CD4-positive, alpha-beta memory T cell (primary cell): ENCODE data around the gene CD63. TPM values are rescaled to one million over a fixed set of nuclear protein-coding genes. Genes with fewer than 3 reads are reported as not detected.

Source experiments
- CTCF ChIA-PET: fragments of 350-600 bp; sonication (Branson Sonifier 250); formaldehyde crosslinking; loops from one replicate; lab custom pipeline; 2021; ENCODE audit warnings: inconsistent platforms; ENCODE audit not compliant: partially characterized antibody; lab: Charles Lee
- POLR2A ChIA-PET: fragments of 350-600 bp; sonication (Branson Sonifier 250); formaldehyde crosslinking; loops from one replicate; lab custom pipeline; 2021; ENCODE audit not compliant: partially characterized antibody; lab: Charles Lee
- DNase-seq, 5 donors: peaks; one replicate each; pipeline versions ENCODE4 v3.0.0 to v3.0.0-alpha.2; 2020 to 2022; ENCODE audit warnings: mixed read lengths in 1 of 5
- H3K27ac ChIP-seq: one replicate; pipeline ENCODE4 v1.7.0; 2013; ENCODE audit warnings: low read depth, low read length
- H3K27me3 ChIP-seq: 2 replicates; pipeline ENCODE4 v1.7.0; 2013; ENCODE audit warnings: mild to moderate bottlenecking, low read length, moderate library complexity; ENCODE audit not compliant: insufficient read depth
- H3K36me3 ChIP-seq: 2 replicates; pipeline ENCODE4 v1.7.0; 2013; ENCODE audit warnings: mild to moderate bottlenecking, low read length, moderate library complexity; ENCODE audit not compliant: insufficient read depth
- H3K4me1 ChIP-seq: 2 replicates; pipeline ENCODE4 v1.7.0; 2013; ENCODE audit warnings: mild to moderate bottlenecking, low read length, moderate library complexity; ENCODE audit not compliant: insufficient read depth
- H3K4me3 ChIP-seq, 2 donors: one replicate each; pipeline ENCODE4 v1.7.0; 2013; ENCODE audit warnings: low read length in 2 of 2, mild to moderate bottlenecking in 1 of 2
- H3K9me3 ChIP-seq, 2 donors: one replicate each; pipeline ENCODE4 v1.7.0; 2013; ENCODE audit warnings: low read length in 2 of 2, control low read depth in 1 of 2; ENCODE audit not compliant: control insufficient read depth in 1 of 2
- H3K27ac Mint-ChIP-seq, 7 donors: one replicate each; pipeline ENCODE4 v1.8.0; 2020 to 2021; ENCODE audit warnings: mixed read lengths in 7 of 7, mild to moderate bottlenecking in 6 of 7, inconsistent platforms in 3 of 7, moderate library complexity in 3 of 7
- H3K27me3 Mint-ChIP-seq, 2 donors: one replicate each; pipeline ENCODE4 v1.8.0; 2020 to 2021; ENCODE audit warnings: mixed read lengths in 2 of 2
- H3K36me3 Mint-ChIP-seq, 2 donors: one replicate each; pipeline ENCODE4 v1.8.0; 2020 to 2021; ENCODE audit warnings: mixed read lengths in 2 of 2, inconsistent platforms in 1 of 2, mild to moderate bottlenecking in 1 of 2
- H3K4me1 Mint-ChIP-seq, 4 donors: one replicate each; pipeline ENCODE4 v1.8.0; 2020 to 2021; ENCODE audit warnings: mixed read lengths in 4 of 4, mild to moderate bottlenecking in 1 of 4
- H3K4me3 Mint-ChIP-seq, 8 donors: one replicate each; pipeline ENCODE4 v1.8.0; 2020 to 2021; ENCODE audit warnings: mixed read lengths in 8 of 8, mild to moderate bottlenecking in 7 of 8, moderate library complexity in 6 of 8, inconsistent platforms in 3 of 8
- H3K9me3 Mint-ChIP-seq, 8 donors: one replicate each; pipeline ENCODE4 v1.8.0; 2020 to 2021; ENCODE audit warnings: mixed read lengths in 8 of 8, mild to moderate bottlenecking in 5 of 8, inconsistent platforms in 3 of 8, moderate library complexity in 1 of 8
- intact Hi-C: fragments of 100-400 bp; cut with micrococcal nuclease; formaldehyde crosslinking; loops from one replicate; pipeline ENCODE4 v1.15.1; 2023
- polyA plus RNA-seq, 2 donors: library from polyadenylated mRNA; unstranded; fragments of 300-500 nt; fragmentation: Illumina TruSeq; gene quantifications; one replicate each; pipeline ENCODE4 v1.2.3, GENCODE V29; 2021
- total RNA-seq, 2 experiments: library from RNA; stranded (reverse); gene quantifications; one replicate each; pipeline ENCODE4 v1.2.3, GENCODE V29; 2021

CD63 gene
- total and polyA plus RNA-seq, 4 experiments from 2014 or later, result 76.4 to 349 (median 135) TPM

GRCh38 chr12:55687746-55688145 is 41.1 kb downstream of the CD63 start:
- intact Hi-C loops, result no loop called here
- no peaks in the 10 kb centered on the region for H3K4me1 ChIP-seq
- Mint-ChIP-seq H3K4me3 (peak overlapping the region in 1 of 8 donors; percentile 11), H3K9me3 (no peaks in the 10 kb centered on the region), H3K27me3 (peaks cover 1 to 6% of the 10 kb centered on the region in 2 donors), H3K27ac (no peak overlapping the region), H3K4me1 (peaks cover 5 to 11% (median 6%) of the 10 kb centered on the region in 4 donors), H3K36me3 (no peaks in the 10 kb centered on the region)
- no peak overlapping the region for H3K4me3 ChIP-seq
- ChIA-PET CTCF (no interaction called here), POLR2A (no interaction called here)
- H3K36me3 ChIP-seq, result no peaks in the 10 kb centered on the region
- DNase-seq, result no peak
- no peaks in the 10 kb centered on the region for H3K27me3 ChIP-seq
- H3K27ac ChIP-seq, result no peak overlapping the region
- H3K9me3 ChIP-seq, result no peaks in the 10 kb centered on the region

GRCh38 chr12:55686366-55687010 is 42.3 kb downstream of the CD63 start:
- Mint-ChIP-seq H3K27ac (no peak overlapping the region), H3K4me1 (peaks cover 8 to 13% (median 9%) of the 10 kb centered on the region in 4 donors), H3K36me3 (no peaks in the 10 kb centered on the region), H3K27me3 (peaks cover 2 to 10% of the 10 kb centered on the region in 2 donors), H3K4me3 (peak overlapping the region in 1 of 8 donors; percentile 31), H3K9me3 (no peaks in the 10 kb centered on the region)
- Histone ChIP-seq H3K4me1 (no peaks in the 10 kb centered on the region), H3K27ac (no peak overlapping the region), H3K36me3 (no peaks in the 10 kb centered on the region), H3K4me3 (no peak overlapping the region), H3K9me3 (no peaks in the 10 kb centered on the region), H3K27me3 (peaks cover 6% of the 10 kb centered on the region)
- intact Hi-C loops, result no loop called here
- ChIA-PET CTCF (interaction anchor here (0.7 kb wide), 1 partner anchor 40 kb away, joined by 3 read pairs; no protein-coding TSS in a partner anchor), POLR2A (no interaction called here)
- DNase-seq, result no peak

- DNase-seq, result no peak
- Histone ChIP-seq H3K27ac (no peak overlapping the region), H3K4me3 (no peak overlapping the region), H3K27me3 (peaks cover 10% of the 10 kb centered on the region), H3K9me3 (no peaks in the 10 kb centered on the region), H3K4me1 (no peaks in the 10 kb centered on the region), H3K36me3 (no peaks in the 10 kb centered on the region)
- intact Hi-C loops, result no loop called here
- Mint-ChIP-seq H3K4me1 (peaks cover 12 to 21% (median 17%) of the 10 kb centered on the region in 4 donors), H3K36me3 (no peaks in the 10 kb centered on the region), H3K27me3 (peaks cover 5 to 17% of the 10 kb centered on the region in 2 donors), H3K4me3 (no peak overlapping the region), H3K9me3 (no peaks in the 10 kb centered on the region), H3K27ac (no peak overlapping the region)
- CTCF ChIA-PET, result no interaction called here
- POLR2A ChIA-PET, result no interaction called here
These were observed 43.1 kb downstream of the CD63 start for GRCh38 chr12:55685671-55686070.

- H3K4me3 Mint-ChIP-seq, result no peak overlapping the region
- no peak for DNase-seq
- Histone ChIP-seq H3K4me1 (no peaks in the 10 kb centered on the region), H3K27ac (no peak overlapping the region), H3K27me3 (peaks cover 10% of the 10 kb centered on the region), H3K9me3 (no peaks in the 10 kb centered on the region), H3K36me3 (no peaks in the 10 kb centered on the region), H3K4me3 (no peak overlapping the region)
- H3K27ac Mint-ChIP-seq, result no peak overlapping the region
- peaks cover 6 to 17% of the 10 kb centered on the region in 2 donors for H3K27me3 Mint-ChIP-seq
- POLR2A ChIA-PET, result no interaction called here
- no peaks in the 10 kb centered on the region for H3K9me3 Mint-ChIP-seq
- H3K36me3 Mint-ChIP-seq, result no peaks in the 10 kb centered on the region
- H3K4me1 Mint-ChIP-seq, result peaks cover 12 to 21% (median 17%) of the 10 kb centered on the region in 4 donors
- CTCF ChIA-PET, result no interaction called here
- intact Hi-C loops, result no loop called here
These were observed 43.9 kb downstream of the CD63 start for GRCh38 chr12:55684761-55685370.

- intact Hi-C loops, result no loop called here
- POLR2A ChIA-PET, result no interaction called here
- Mint-ChIP-seq H3K27ac (peak overlapping the region in 1 of 7 donors; percentile 52), H3K4me1 (peaks cover 12 to 21% (median 17%) of the 10 kb centered on the region in 4 donors), H3K27me3 (peaks cover 11 to 17% of the 10 kb centered on the region in 2 donors), H3K9me3 (no peaks in the 10 kb centered on the region), H3K36me3 (no peaks in the 10 kb centered on the region), H3K4me3 (no peak overlapping the region)
- Histone ChIP-seq H3K36me3 (no peaks in the 10 kb centered on the region), H3K9me3 (no peaks in the 10 kb centered on the region), H3K4me1 (no peaks in the 10 kb centered on the region), H3K27ac (no peak overlapping the region), H3K27me3 (peaks cover 10% of the 10 kb centered on the region), H3K4me3 (no peak overlapping the region)
- no peak for DNase-seq
- CTCF ChIA-PET, result no interaction called here
These were observed 45.1 kb downstream of the CD63 start for GRCh38 chr12:55683676-55684075.

- CTCF ChIA-PET, result interaction anchor here (0.8 to 1.6 kb wide), 2 partner anchors 10 to 27 kb away, joined by 3 to 5 read pairs; no protein-coding TSS in a partner anchor
- Mint-ChIP-seq H3K36me3 (no peaks in the 10 kb centered on the region), H3K27me3 (peaks cover 11 to 17% of the 10 kb centered on the region in 2 donors), H3K9me3 (no peaks in the 10 kb centered on the region), H3K27ac (no peak overlapping the region), H3K4me3 (no peak overlapping the region), H3K4me1 (peaks cover 8 to 21% (median 13%) of the 10 kb centered on the region in 4 donors)
- peaks cover 10% of the 10 kb centered on the region for H3K27me3 ChIP-seq
- H3K27ac ChIP-seq, result no peak overlapping the region
- intact Hi-C loops, result no loop called here
- POLR2A ChIA-PET, result no interaction called here
- H3K36me3 ChIP-seq, result no peaks in the 10 kb centered on the region
- no peaks in the 10 kb centered on the region for H3K4me1 ChIP-seq
- no peaks in the 10 kb centered on the region for H3K9me3 ChIP-seq
- no peak overlapping the region for H3K4me3 ChIP-seq
- no peak for DNase-seq
These were observed 46.6 kb downstream of the CD63 start for GRCh38 chr12:55682087-55682796.
